Endothelial cell (in vitro differentiated cells): ENCODE results near the gene ALCAM. TPM values are rescaled to one million over a fixed set of nuclear protein-coding genes. Genes with fewer than 3 reads are reported as not detected.

Experiments
- DNase-seq: peaks from one replicate; pipeline ENCODE4 v3.0.0; 2021; ENCODE audit warnings: low spot score
- H3K27ac Mint-ChIP-seq: one replicate; pipeline ENCODE4 v1.8.0; 2021; ENCODE audit warnings: mixed read lengths, inconsistent platforms; ENCODE audit not compliant: unreplicated experiment
- H3K27me3 Mint-ChIP-seq: one replicate; pipeline ENCODE4 v1.8.0; 2021; ENCODE audit warnings: mild to moderate bottlenecking, moderate library complexity, mixed read lengths, inconsistent platforms; ENCODE audit not compliant: unreplicated experiment
- H3K36me3 Mint-ChIP-seq: one replicate; pipeline ENCODE4 v1.8.0; 2021; ENCODE audit warnings: mild to moderate bottlenecking, low read depth, mixed read lengths, inconsistent platforms; ENCODE audit not compliant: unreplicated experiment
- H3K4me1 Mint-ChIP-seq: one replicate; pipeline ENCODE4 v1.8.0; 2021; ENCODE audit warnings: mild to moderate bottlenecking, mixed read lengths, inconsistent platforms; ENCODE audit not compliant: unreplicated experiment
- H3K4me3 Mint-ChIP-seq: one replicate; pipeline ENCODE4 v1.8.0; 2021; ENCODE audit warnings: mild to moderate bottlenecking, mixed read lengths, inconsistent platforms; ENCODE audit not compliant: unreplicated experiment
- H3K9me3 Mint-ChIP-seq: one replicate; pipeline ENCODE4 v1.8.0; 2021; ENCODE audit warnings: mixed read lengths, inconsistent platforms; ENCODE audit not compliant: unreplicated experiment
- total RNA-seq: library from RNA; stranded (reverse); fragmentation: NEBNext Ultra II Directional; extraction: Animal tissue kit (Norgen Biotek cat#: 25700); gene quantifications from one replicate; pipeline ENCODE4 v1.2.1, GENCODE V29; 2021; ENCODE audit not compliant: unreplicated experiment
- TF ChIP-seq, protein P1 (sequence below): fragments of 200-600 bp; sonication (generic); IDR thresholded peaks from one replicate; pipeline ENCODE4 v1.5.0; 2021; ENCODE audit warnings: antibody characterized with exemption; ENCODE audit not compliant: unreplicated experiment

Gene ALCAM
- total RNA-seq, 1 donor from 2014 or later: 14.0 TPM

DNA sequence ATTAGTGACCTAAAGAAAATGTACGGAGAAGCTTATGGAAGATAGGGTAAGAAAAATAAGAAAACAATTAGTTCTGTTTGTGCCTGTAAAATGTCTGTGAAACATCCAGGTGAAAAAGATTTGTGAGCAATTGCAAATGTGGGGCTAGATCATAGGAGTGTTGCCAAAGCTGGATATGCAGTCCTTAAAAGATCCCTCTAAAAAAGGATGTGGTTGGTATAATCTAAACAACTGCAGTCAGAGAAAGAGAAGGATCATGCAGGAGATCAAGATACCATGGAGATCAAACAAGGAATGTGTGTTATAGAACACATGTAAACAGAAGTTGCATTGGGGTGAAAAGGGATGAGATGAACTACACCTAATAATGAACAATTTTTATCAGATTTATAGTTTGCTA is 116.8 kb downstream of the ALCAM start:
- H3K27ac Mint-ChIP-seq: no peak overlapping the region
- no peak for DNase-seq
- H3K4me1 Mint-ChIP-seq: no peaks in the 10 kb centered on the region
- H3K4me3 Mint-ChIP-seq: no peak overlapping the region
- H3K36me3 Mint-ChIP-seq: no peaks in the 10 kb centered on the region
- TF ChIP-seq, protein P1, sequence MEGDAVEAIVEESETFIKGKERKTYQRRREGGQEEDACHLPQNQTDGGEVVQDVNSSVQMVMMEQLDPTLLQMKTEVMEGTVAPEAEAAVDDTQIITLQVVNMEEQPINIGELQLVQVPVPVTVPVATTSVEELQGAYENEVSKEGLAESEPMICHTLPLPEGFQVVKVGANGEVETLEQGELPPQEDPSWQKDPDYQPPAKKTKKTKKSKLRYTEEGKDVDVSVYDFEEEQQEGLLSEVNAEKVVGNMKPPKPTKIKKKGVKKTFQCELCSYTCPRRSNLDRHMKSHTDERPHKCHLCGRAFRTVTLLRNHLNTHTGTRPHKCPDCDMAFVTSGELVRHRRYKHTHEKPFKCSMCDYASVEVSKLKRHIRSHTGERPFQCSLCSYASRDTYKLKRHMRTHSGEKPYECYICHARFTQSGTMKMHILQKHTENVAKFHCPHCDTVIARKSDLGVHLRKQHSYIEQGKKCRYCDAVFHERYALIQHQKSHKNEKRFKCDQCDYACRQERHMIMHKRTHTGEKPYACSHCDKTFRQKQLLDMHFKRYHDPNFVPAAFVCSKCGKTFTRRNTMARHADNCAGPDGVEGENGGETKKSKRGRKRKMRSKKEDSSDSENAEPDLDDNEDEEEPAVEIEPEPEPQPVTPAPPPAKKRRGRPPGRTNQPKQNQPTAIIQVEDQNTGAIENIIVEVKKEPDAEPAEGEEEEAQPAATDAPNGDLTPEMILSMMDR: no peak
- H3K9me3 Mint-ChIP-seq: no peaks in the 10 kb centered on the region
- no peaks in the 10 kb centered on the region for H3K27me3 Mint-ChIP-seq

DNA sequence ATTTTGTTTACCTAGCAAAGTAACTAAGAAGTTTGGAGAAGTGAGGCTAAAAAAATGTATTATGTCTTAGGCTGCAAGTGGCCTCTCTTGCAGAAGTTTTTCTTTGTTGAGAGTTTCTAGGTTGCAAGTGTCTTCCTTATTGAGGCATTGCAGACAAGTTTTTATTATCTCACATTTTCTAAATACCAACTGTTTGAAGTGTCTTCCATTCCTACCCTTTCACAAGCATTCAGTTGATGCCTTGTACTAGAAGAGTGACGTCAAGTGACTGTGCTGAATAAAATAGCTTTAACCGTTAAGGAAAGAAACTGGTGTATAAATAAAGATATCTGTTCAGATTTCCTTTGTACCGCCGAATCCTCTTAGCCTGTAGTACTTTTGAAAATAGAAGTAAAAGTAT is 123.3 kb downstream of the ALCAM start:
- no peak overlapping the region for H3K4me3 Mint-ChIP-seq
- H3K9me3 Mint-ChIP-seq: peaks cover 3% of the 10 kb centered on the region
- peaks cover 12% of the 10 kb centered on the region for H3K36me3 Mint-ChIP-seq
- H3K4me1 Mint-ChIP-seq: peaks cover 2% of the 10 kb centered on the region
- H3K27ac Mint-ChIP-seq: no peak overlapping the region
- H3K27me3 Mint-ChIP-seq: peaks cover 2% of the 10 kb centered on the region
- DNase-seq: no peak
- TF ChIP-seq, protein P1: no peak

DNA sequence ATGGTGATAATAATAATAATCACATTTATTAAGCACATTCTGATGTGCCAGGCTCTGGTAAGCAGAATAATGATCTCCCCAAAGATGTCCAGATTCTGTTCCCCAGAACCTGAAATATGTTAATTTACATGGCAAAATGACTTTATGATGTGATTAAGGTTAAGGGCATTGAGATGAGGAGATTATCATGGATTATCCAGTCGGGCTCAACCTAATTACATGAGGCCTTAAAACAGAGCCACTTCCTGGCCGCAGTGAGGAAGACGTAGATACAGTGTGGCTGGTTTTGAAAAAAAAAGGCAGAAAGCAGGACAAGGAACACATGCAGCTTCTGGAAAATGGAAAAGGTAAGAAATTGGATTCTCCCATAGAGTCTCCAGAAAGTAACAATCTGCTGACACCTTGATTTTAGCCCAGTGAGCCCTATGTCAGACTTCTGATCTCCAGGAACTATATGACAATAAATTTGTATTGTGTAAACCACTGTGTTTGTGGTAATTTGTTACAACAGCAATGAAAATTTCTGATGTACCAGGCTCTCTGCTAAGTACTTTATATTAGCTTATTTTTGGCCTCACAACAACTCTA is 126.7 kb downstream of the ALCAM start:
- TF ChIP-seq, protein P1: no peak
- DNase-seq: no peak
- Mint-ChIP-seq H3K36me3 (peaks cover 12% of the 10 kb centered on the region), H3K27me3 (peaks cover 2% of the 10 kb centered on the region), H3K4me1 (peaks cover 6% of the 10 kb centered on the region), H3K4me3 (no peak overlapping the region), H3K9me3 (peaks cover 3% of the 10 kb centered on the region), H3K27ac (no peak overlapping the region)

DNA sequence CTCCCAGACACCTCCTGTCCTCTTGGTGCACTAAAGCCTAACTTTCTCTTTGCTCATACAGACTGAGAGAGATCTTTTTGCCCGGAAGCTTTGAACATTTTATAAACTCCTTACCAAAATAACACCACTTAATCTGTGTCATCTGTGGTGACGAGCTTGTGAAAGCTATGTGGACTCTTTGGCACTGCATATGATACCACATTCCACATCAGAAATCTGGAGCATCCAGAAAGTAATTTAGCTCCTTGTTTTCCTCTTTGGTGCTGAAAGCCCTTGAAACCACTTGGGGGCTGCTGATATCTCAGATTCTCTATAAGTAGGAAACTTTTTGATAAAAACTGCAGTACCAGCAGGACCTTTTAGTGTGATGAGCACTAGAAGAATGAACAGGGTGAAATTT is 128.3 kb downstream of the ALCAM start:
- Mint-ChIP-seq H3K27ac (no peak overlapping the region), H3K9me3 (no peaks in the 10 kb centered on the region), H3K4me3 (no peak overlapping the region), H3K27me3 (peaks cover 2% of the 10 kb centered on the region), H3K36me3 (peaks cover 12% of the 10 kb centered on the region), H3K4me1 (peaks cover 6% of the 10 kb centered on the region)
- TF ChIP-seq, protein P1: no peak
- DNase-seq: no peak

DNA sequence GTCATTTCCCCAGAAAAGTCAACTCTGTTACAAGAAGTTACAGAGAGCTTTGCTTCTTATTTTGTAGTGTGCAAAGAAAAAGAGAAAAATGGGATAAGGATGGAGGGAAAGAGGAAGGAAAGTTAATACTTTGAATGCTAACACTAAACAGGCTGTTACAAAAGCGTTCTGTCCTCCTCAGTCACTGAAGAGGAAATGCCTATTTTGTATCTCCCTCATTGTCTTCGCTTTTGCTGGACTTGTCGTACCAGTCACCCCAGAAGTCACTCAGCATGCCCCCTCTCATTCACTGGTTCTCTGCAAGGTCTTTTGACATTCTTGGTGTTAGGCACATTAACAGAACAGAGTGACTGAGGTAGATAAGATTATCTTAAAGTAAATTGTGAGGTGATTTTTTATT is 129.6 kb downstream of the ALCAM start:
- H3K4me1 Mint-ChIP-seq: peaks cover 11% of the 10 kb centered on the region
- H3K36me3 Mint-ChIP-seq: peaks cover 6% of the 10 kb centered on the region
- H3K4me3 Mint-ChIP-seq: no peak overlapping the region
- DNase-seq: no peak
- TF ChIP-seq, protein P1: no peak
- peaks cover 2% of the 10 kb centered on the region for H3K27me3 Mint-ChIP-seq
- no peaks in the 10 kb centered on the region for H3K9me3 Mint-ChIP-seq
- no peak overlapping the region for H3K27ac Mint-ChIP-seq
